Liver (tissue), 9 donors: ENCODE measurements around the gene FAT1. TPM values are rescaled to one million over a fixed set of nuclear protein-coding genes. Genes with fewer than 3 reads are reported as not detected.

Experiments used
- DNase-seq: peaks from one replicate; pipeline ENCODE4 v3.0.0-alpha.2; 2017; ENCODE audit warnings: low spot score
- H3K27ac ChIP-seq, 2 donors: one replicate each; pipeline ENCODE4 v1.7.0; 2013; ENCODE audit warnings: inconsistent platforms in 2 of 2, low read length in 2 of 2, control low read depth in 1 of 2, low read depth in 1 of 2, mild to moderate bottlenecking in 1 of 2
- H3K27me3 ChIP-seq, 4 donors: one replicate each; pipeline versions ENCODE4 v1.6.1 to v1.7.0; 2013; ENCODE audit warnings: low read length in 3 of 4, inconsistent platforms in 1 of 4, mild to moderate bottlenecking in 1 of 4, moderate library complexity in 1 of 4; ENCODE audit not compliant: control insufficient read depth in 4 of 4, insufficient read depth in 4 of 4
- H3K36me3 ChIP-seq, 4 donors: one replicate each; pipeline versions ENCODE4 v1.6.1 to v1.7.0; 2013; ENCODE audit warnings: low read length in 3 of 4, mild to moderate bottlenecking in 3 of 4, low read depth in 1 of 4, moderate library complexity in 1 of 4; ENCODE audit not compliant: control insufficient read depth in 4 of 4, insufficient read depth in 3 of 4
- H3K4me1 ChIP-seq, 4 donors: one replicate each; pipeline versions ENCODE4 v1.6.1 to v1.7.0; 2013; ENCODE audit warnings: low read length in 3 of 4, mild to moderate bottlenecking in 3 of 4, moderate library complexity in 1 of 4; ENCODE audit not compliant: control insufficient read depth in 4 of 4, insufficient read depth in 4 of 4
- H3K4me3 ChIP-seq, 3 donors: one replicate each; pipeline versions ENCODE4 v1.6.1 to v1.7.0; 2013; ENCODE audit warnings: low read length in 3 of 3, control low read depth in 1 of 3, low read depth in 1 of 3, mild to moderate bottlenecking in 1 of 3
- H3K9ac ChIP-seq, 2 donors: one replicate each; pipeline ENCODE4 v1.7.0; 2013; ENCODE audit warnings: low read length in 2 of 2, mild to moderate bottlenecking in 2 of 2, moderate library complexity in 2 of 2, control low read depth in 1 of 2, low read depth in 1 of 2
- H3K9me3 ChIP-seq, 4 donors: one replicate each; pipeline versions ENCODE4 v1.6.1 to v1.7.0; 2013; ENCODE audit warnings: low read length in 3 of 4; ENCODE audit not compliant: control insufficient read depth in 4 of 4
- ATF3 ChIP-seq: IDR thresholded peaks from 2 replicates; pipeline ENCODE4 v1.6.1; 2016; ENCODE audit warnings: antibody characterized with exemption
- CTCF ChIP-seq: fragments of 150-350 bp; IDR thresholded peaks from 2 replicates; pipeline ENCODE4 v1.5.1; 2017; ENCODE audit warnings: improper control_type of control experiment, low read depth, low read length; ENCODE audit not compliant: missing input control
- EGR1 ChIP-seq, 2 donors: IDR thresholded peaks; 2 replicates each; pipeline ENCODE4 v1.6.1; 2016 to 2018; ENCODE audit warnings: antibody characterized with exemption in 2 of 2, low read depth in 2 of 2
- FOXA1 ChIP-seq: IDR thresholded peaks from 2 replicates; pipeline ENCODE4 v1.6.1; 2016; ENCODE audit warnings: antibody characterized with exemption
- FOXA2 ChIP-seq: IDR thresholded peaks from 2 replicates; pipeline ENCODE4 v1.6.1; 2016; ENCODE audit warnings: antibody characterized with exemption
- GABPA ChIP-seq, 2 donors: IDR thresholded peaks in 1 of 2; conservative IDR thresholded peaks in 1 of 2; 2 replicates each; pipeline ENCODE4 v1.6.1; 2016; ENCODE audit warnings: antibody characterized with exemption in 2 of 2, mild to moderate bottlenecking in 1 of 2, moderate library complexity in 1 of 2
- HNF4A ChIP-seq, 2 donors: conservative IDR thresholded peaks; 2 replicates each; pipeline ENCODE4 v1.6.1; 2016; ENCODE audit warnings: antibody characterized with exemption in 2 of 2, mild to moderate bottlenecking in 2 of 2
- HNF4G ChIP-seq: IDR thresholded peaks from 2 replicates; pipeline ENCODE4 v1.6.1; 2016; ENCODE audit warnings: antibody characterized with exemption
- JUND ChIP-seq, 2 donors: IDR thresholded peaks; 2 replicates each; pipeline ENCODE4 v1.6.1; 2016; ENCODE audit warnings: antibody characterized with exemption in 2 of 2
- MAX ChIP-seq: IDR thresholded peaks from 2 replicates; pipeline ENCODE4 v1.6.1; 2016; ENCODE audit warnings: antibody characterized with exemption
- NR2F2 ChIP-seq: IDR thresholded peaks from 2 replicates; pipeline ENCODE4 v1.6.1; 2016; ENCODE audit warnings: antibody characterized with exemption
- RAD21 ChIP-seq, 2 donors: IDR thresholded peaks; 2 replicates each; pipeline ENCODE4 v1.6.1; 2016; ENCODE audit warnings: antibody characterized with exemption in 2 of 2, mild to moderate bottlenecking in 2 of 2
- REST ChIP-seq: IDR thresholded peaks from 2 replicates; pipeline ENCODE4 v1.6.1; 2016; ENCODE audit warnings: antibody characterized with exemption, mild to moderate bottlenecking
- RXRA ChIP-seq, 2 donors: IDR thresholded peaks; 2 replicates each; pipeline ENCODE4 v1.6.1; 2017 to 2018; ENCODE audit warnings: antibody characterized with exemption in 2 of 2, mild to moderate bottlenecking in 1 of 2
- SP1 ChIP-seq: IDR thresholded peaks from 2 replicates; pipeline ENCODE4 v1.6.1; 2018; ENCODE audit warnings: antibody characterized with exemption, mild to moderate bottlenecking
- TAF1 ChIP-seq: conservative IDR thresholded peaks from 2 replicates; pipeline ENCODE4 v1.6.1; 2016; ENCODE audit warnings: antibody characterized with exemption, mild to moderate bottlenecking
- YY1 ChIP-seq: IDR thresholded peaks from 2 replicates; pipeline ENCODE4 v1.6.1; 2016; ENCODE audit warnings: antibody characterized with exemption, mild to moderate bottlenecking
- ZBTB33 ChIP-seq: IDR thresholded peaks from 2 replicates; pipeline ENCODE4 v1.6.1; 2016; ENCODE audit warnings: antibody characterized with exemption
- WGBS: extraction: QIAGEN DNeasy Blood & Tissue Kit; methylation state at CpG from one replicate; pipeline ENCODE4 v1.1.7; 2013; 5-methylcytosine and 5-hydroxymethylcytosine counted together
- polyA plus RNA-seq, 2 donors: library from polyadenylated mRNA; stranded (reverse) in 1 of 2; unstranded in 1 of 2; fragments of 200-250 nt in 1 of 2; fragments of >200 nt in 1 of 2; fragmentation: Nextera tagmentation in 1 of 2; extraction: Ambion mirVana in 1 of 2; gene quantifications; one replicate each; pipeline versions ENCODE4 v1.2.1 to v1.2.3, GENCODE V29; 2013 to 2015
- total RNA-seq, 2 donors: library from RNA; depleted of rRNA; stranded (reverse); fragments of >200 nt; gene quantifications; one replicate each; pipeline ENCODE4 v1.2.3, GENCODE V29; 2014
- donor health status: healthy.
- donor health status: healthy.
- donor health status: healthy.
- donor health status: healthy.
- donor health status: healthy.

The FAT1 gene
- total and polyA plus RNA-seq, 4 donors = 10.0 to 48.0 (median 30.0) TPM

GRCh38 chr4:186619088-186619487 lies 104.6 kb downstream of the FAT1 start (continued):
- no peak for TF ChIP-seq REST

GRCh38 chr4:186617921-186618320 lies 105.7 kb downstream of the FAT1 start:
- DNase-seq = no peak
- H3K27me3 ChIP-seq = no peaks in the 10 kb centered on the region
- H3K36me3 ChIP-seq = peaks cover 0 to 9% (median 4%) of the 10 kb centered on the region in 4 donors
- no peaks in the 10 kb centered on the region for H3K9me3 ChIP-seq
- H3K9ac ChIP-seq = no peak overlapping the region
- TF ChIP-seq HNF4G (no peak), EGR1 (IDR thresholded peaks at IDR 0.05; ENCODE audit: low read depth in 2 of 2) (no peak), ATF3 (no peak), RAD21 (IDR thresholded peaks at IDR 0.05) (no peak), REST (no peak), NR2F2 (no peak), YY1 (no peak), FOXA2 (no peak), RXRA (IDR thresholded peaks at IDR 0.05) (no peak), GABPA (IDR thresholded peaks at IDR 0.05 in 1 of 2, conservative IDR thresholded peaks at IDR 0.05 in 1 of 2) (no peak), MAX (no peak), ZBTB33 (no peak), JUND (IDR thresholded peaks at IDR 0.05) (no peak), FOXA1 (no peak), HNF4A (conservative IDR thresholded peaks at IDR 0.05) (no peak), SP1 (no peak), TAF1 (no peak), CTCF (no peak)
- no peak overlapping the region for H3K4me3 ChIP-seq
- no peaks in the 10 kb centered on the region for H3K4me1 ChIP-seq
- WGBS = 95% methylated on average over 3 of the region's 3 CpGs
- no peak overlapping the region for H3K27ac ChIP-seq
